Heart right ventricle (tissue), 16 donors: ENCODE results near the gene SSMEM1. TPM values are rescaled to one million over a fixed set of nuclear protein-coding genes. Genes with fewer than 3 reads are reported as not detected.

Experiments
- ATAC-seq, 8 donors: fragments of 200-7000 bp; cut with Tn5 transposase; one replicate each; pipeline ENCODE4 v1.9.1; 2020; ENCODE audit warnings: mild to moderate bottlenecking in 8 of 8, moderate library complexity in 8 of 8, moderate number of reproducible peaks in 1 of 8
- DNase-seq, 2 donors: peaks; one replicate each; pipeline ENCODE4 v3.0.0-alpha.2; 2020
- H3K27ac ChIP-seq, 10 donors: fragments of 200-600 bp; sonication (generic) in 2 of 10; one replicate each; pipeline versions ENCODE4 v1.5.0 to v1.8.0; 2020 to 2022; ENCODE audit warnings: mild to moderate bottlenecking in 3 of 10
- H3K27me3 ChIP-seq, 7 donors: fragments of 200-600 bp; one replicate each; pipeline ENCODE4 v1.8.0; 2021 to 2022; ENCODE audit warnings: mild to moderate bottlenecking in 2 of 7
- H3K36me3 ChIP-seq, 9 donors: fragments of 200-600 bp; sonication (generic) in 1 of 9; one replicate each; pipeline versions ENCODE4 v1.5.0 to v1.8.0; 2020 to 2022; ENCODE audit warnings: mild to moderate bottlenecking in 2 of 9
- H3K4me1 ChIP-seq, 9 donors: fragments of 200-600 bp; sonication (generic) in 1 of 9; one replicate each; pipeline versions ENCODE4 v1.5.0 to v1.8.0; 2020 to 2022; ENCODE audit warnings: mild to moderate bottlenecking in 4 of 9
- H3K4me3 ChIP-seq, 10 donors: fragments of 200-600 bp; sonication (generic) in 2 of 10; one replicate each; pipeline versions ENCODE4 v1.5.0 to v1.8.0; 2020 to 2022; ENCODE audit warnings: mild to moderate bottlenecking in 7 of 10, moderate library complexity in 2 of 10
- H3K9me3 ChIP-seq, 11 donors: fragments of 200-600 bp in 10 of 11; sonication (generic) in 2 of 11; one replicate each; pipeline versions ENCODE4 v1.5.0 to v1.8.0; 2013 to 2022; ENCODE audit warnings: mild to moderate bottlenecking in 2 of 11, control low read depth in 1 of 11, moderate library complexity in 1 of 11
- CTCF ChIP-seq, 9 donors: fragments of 200-600 bp; sonication (generic) in 2 of 9; IDR thresholded peaks; one replicate each; pipeline versions ENCODE4 v1.5.0 to v1.8.0; 2021 to 2022; ENCODE audit warnings: antibody characterized with exemption in 9 of 9, mild to moderate bottlenecking in 5 of 9, moderate library complexity in 1 of 9
- WGBS, 2 donors: extraction: QIAGEN DNeasy Blood & Tissue Kit; methylation state at CpG; one replicate each; pipeline ENCODE4 v1.1.7; 2013; ENCODE audit warnings: inconsistent platforms in 1 of 2; 5-methylcytosine and 5-hydroxymethylcytosine counted together
- intact Hi-C, 10 donors: fragments of 100-400 bp; cut with DNase I; formaldehyde crosslinking; loops; one replicate each; pipeline versions ENCODE4 v1.11.1 to v1.14.2; 2022
- polyA plus RNA-seq, 2 donors: library from polyadenylated mRNA; stranded (reverse); fragments of 200-250 nt; gene quantifications; one replicate each; pipeline ENCODE4 v1.2.3, GENCODE V29; 2013
- total RNA-seq, 10 donors: library from RNA; stranded (reverse); fragmentation: NEBNext Ultra II Directional in 3 of 10; extraction: Animal tissue kit (Norgen Biotek cat#: 25700) in 3 of 10; gene quantifications; one replicate each; pipeline versions ENCODE4 v1.2.1 to v1.2.4, GENCODE V29; 2021 to 2023
- donor health status: Arrhythmogenic right ventricular cardiomyopathy.
- donor health status: ischemic (EF 13 %, LVEDD 7.1; RV severe dilation, severe dysfunction).
- donor health status: healthy with polysubstance abuse.
- donor health status: DM: no; HTN: yes; CAD: no.
- donor health status: DM: no; HTN: no; CAD: no.
- donor health status: ischemic (EF 25% LVEDD 6.9; RV normal size, moderate dysfunction).
- donor health status: ischemic (EF 25% LVEDD 5.7; RV mildly dilated, moderate dysfunction).
- donor health status: healthy.
- donor health status: DM: yes; HTN: yes; CAD: no.
- donor health status: Ischemic cardiomyopathy.
- donor health status: ischemic (EF 35%, LVEDD 5.7; RV mildly dilated, moderate dysfunction).
- donor health status: nonischemic (EF 11% LVEDD 7.7; RV severe dilation, severe dysfunction).
- donor health status: DM: yes; HTN: yes; CAD: no.
- donor health status: PGD.
- donor health status: ischemic (EF 29% LVEDD 5.4; RV normal size, mild dysfunction).
- donor health status: nonischemic (EF 23%, LVEDD 6.1; RV moderate dilation, normal function).

The SSMEM1 gene
- total and polyA plus RNA-seq, 12 donors: not detected

DNA sequence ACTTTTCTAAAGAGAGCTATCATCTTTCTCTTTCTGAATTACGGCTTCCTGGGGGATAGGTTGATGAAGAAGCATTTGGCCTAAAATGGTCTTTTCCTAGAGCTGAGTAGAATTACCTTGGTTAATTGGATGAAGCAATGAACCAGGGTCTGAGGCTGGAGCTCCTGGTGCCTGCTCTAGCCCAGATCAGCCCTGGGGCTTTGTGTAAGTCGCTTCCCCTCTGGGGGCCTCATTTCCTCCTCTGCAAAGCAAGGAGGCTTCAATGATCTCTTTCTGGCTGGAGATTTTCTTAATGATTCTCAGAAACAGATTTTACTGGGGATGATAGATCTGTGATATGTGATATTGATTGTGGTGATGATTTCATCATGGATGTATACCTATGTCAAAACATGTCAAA, 55.5 kb downstream of the SSMEM1 start:
- H3K27me3 ChIP-seq: peaks cover 0 to 3% (median 0%) of the 10 kb centered on the region in 7 donors
- TF ChIP-seq CTCF (IDR thresholded peaks at IDR 0.05): no peak
- peaks cover 0 to 31% (median 17%) of the 10 kb centered on the region in 11 donors for H3K9me3 ChIP-seq
- ATAC-seq (no peak), DNase-seq (no peak)
- no peak overlapping the region for H3K27ac ChIP-seq
- intact Hi-C loops: no loop called here
- 62 to 77% methylated on average over 2 of the region's 2 CpGs for WGBS, 2 donors
- no peak overlapping the region for H3K4me3 ChIP-seq
- no peaks in the 10 kb centered on the region for H3K4me1 ChIP-seq
- H3K36me3 ChIP-seq: no peaks in the 10 kb centered on the region

Other genes starting within 250 kb of the SSMEM1 start
- gene ZC3HC1, start 156.5 kb upstream of the SSMEM1 start, total RNA-seq: 10 to 100 TPM; 16.3 to 20.8 (median 17.8) TPM
- gene ZC3HC1, start 156.5 kb upstream of the SSMEM1 start, polyA plus RNA-seq: 10 to 100 TPM; 14.5 to 22.8 TPM
- 10 to 100 TPM; 23.4 to 33.7 (median 28.6) TPM for gene KLHDC10, start 137.3 kb upstream of the SSMEM1 start, total RNA-seq
- gene KLHDC10, start 137.3 kb upstream of the SSMEM1 start, polyA plus RNA-seq: 10 to 100 TPM in 1 of 2 donors, 1 to 10 TPM in 1; 9.1 to 10.2 TPM
- gene TMEM209, start 2.5 kb upstream of the SSMEM1 start, total RNA-seq: 10 to 100 TPM in 8 of 10 donors, 1 to 10 TPM in 2; 7.7 to 14.7 (median 12.6) TPM
- gene TMEM209, start 2.5 kb upstream of the SSMEM1 start, polyA plus RNA-seq: 1 to 10 TPM; 5.9 to 6.4 TPM
- 1 to 10 TPM in 1 of 10 donors, under 1 TPM in 6, not detected in 3; 0.60 to 1.1 (median 0.91) TPM for gene CPA2, start 59.0 kb downstream of the SSMEM1 start, total RNA-seq
- under 1 TPM in 1 of 2 donors, not detected in 1; 0.23 TPM for gene CPA2, start 59.0 kb downstream of the SSMEM1 start, polyA plus RNA-seq
- 1 to 10 TPM in 1 of 10 donors, under 1 TPM in 3, not detected in 6; 0.27 to 2.7 (median 0.47) TPM for gene CPA4, start 85.3 kb downstream of the SSMEM1 start, total RNA-seq
- under 1 TPM in 1 of 2 donors, not detected in 1; 0.04 TPM for gene CPA4, start 85.3 kb downstream of the SSMEM1 start, polyA plus RNA-seq
- gene CPA5, start 137.0 kb downstream of the SSMEM1 start, total RNA-seq: not detected
- gene CPA5, start 137.0 kb downstream of the SSMEM1 start, polyA plus RNA-seq: under 1 TPM in 1 of 2 donors, not detected in 1; 0.06 TPM
- 1 to 10 TPM in 7 of 10 donors, not detected in 3; 2.3 to 3.8 (median 2.8) TPM for gene CPA1, start 172.6 kb downstream of the SSMEM1 start, total RNA-seq
- under 1 TPM in 1 of 2 donors, not detected in 1; 0.35 TPM for gene CPA1, start 172.6 kb downstream of the SSMEM1 start, polyA plus RNA-seq
- 1 to 10 TPM; 3.1 to 6.3 (median 4.7) TPM for gene CEP41, start 233.2 kb downstream of the SSMEM1 start, total RNA-seq
- 1 to 10 TPM; 2.2 to 5.4 TPM for gene CEP41, start 233.2 kb downstream of the SSMEM1 start, polyA plus RNA-seq